ENCODE data around the gene KCNE2.

Gene KCNE2

GRCh38 chr21:34344584-34344983, 19.2 kb upstream of the KCNE2 start:
- DNase-seq (ENCODE audit: low spot score in 2 of 2) (no peak), ATAC-seq (no peak)
- H3K9me3 Mint-ChIP-seq: no peaks in the 10 kb centered on the region
- H3K4me1 Mint-ChIP-seq: peaks cover 25% of the 10 kb centered on the region
- H3K27ac Mint-ChIP-seq: no peak overlapping the region
- no peak overlapping the region for H3K4me3 Mint-ChIP-seq
- no peaks in the 10 kb centered on the region for H3K36me3 Mint-ChIP-seq

- DNase-seq (ENCODE audit: low spot score in 2 of 2) (no peak), ATAC-seq (no peak)
- H3K4me3 Mint-ChIP-seq: no peak overlapping the region
- no peak overlapping the region for H3K27ac Mint-ChIP-seq
- no peaks in the 10 kb centered on the region for H3K36me3 Mint-ChIP-seq
- H3K9me3 Mint-ChIP-seq: no peaks in the 10 kb centered on the region
- peaks cover 18% of the 10 kb centered on the region for H3K4me1 Mint-ChIP-seq
These were observed 18.5 kb upstream of the KCNE2 start for GRCh38 chr21:34345091-34345871.

- Mint-ChIP-seq H3K4me1 (peaks cover 12% of the 10 kb centered on the region), H3K9me3 (no peaks in the 10 kb centered on the region), H3K27ac (no peak overlapping the region), H3K4me3 (no peak overlapping the region), H3K36me3 (no peaks in the 10 kb centered on the region)
- no peak for DNase-seq (ENCODE audit: low spot score in 2 of 2)
- no peak for ATAC-seq
These were observed 17.9 kb upstream of the KCNE2 start for GRCh38 chr21:34345892-34346291.

- H3K4me3 Mint-ChIP-seq: no peak overlapping the region
- DNase-seq (ENCODE audit: low spot score in 2 of 2) (no peak), ATAC-seq (no peak)
- no peak overlapping the region for H3K27ac Mint-ChIP-seq
- H3K36me3 Mint-ChIP-seq: no peaks in the 10 kb centered on the region
- peaks cover 6% of the 10 kb centered on the region for H3K4me1 Mint-ChIP-seq
- H3K9me3 Mint-ChIP-seq: no peaks in the 10 kb centered on the region
These were observed 14.8 kb upstream of the KCNE2 start for GRCh38 chr21:34348890-34349519.

- Mint-ChIP-seq H3K4me1 (peaks cover 6% of the 10 kb centered on the region), H3K36me3 (no peaks in the 10 kb centered on the region), H3K9me3 (no peaks in the 10 kb centered on the region), H3K27ac (no peak overlapping the region), H3K4me3 (no peak overlapping the region)
- DNase-seq (ENCODE audit: low spot score in 2 of 2): peak in 1 of 2 donors; percentile 55
- ATAC-seq: peak; percentile 73
These were observed 12.0 kb upstream of the KCNE2 start for GRCh38 chr21:34351786-34352241.

- Mint-ChIP-seq H3K4me1 (peaks cover 6% of the 10 kb centered on the region), H3K36me3 (no peaks in the 10 kb centered on the region), H3K27ac (no peak overlapping the region), H3K9me3 (no peaks in the 10 kb centered on the region), H3K4me3 (no peak overlapping the region)
- no peak for DNase-seq (ENCODE audit: low spot score in 2 of 2)
- ATAC-seq: no peak
These were observed 11.2 kb upstream of the KCNE2 start for GRCh38 chr21:34352556-34352955.

GRCh38 chr21:34353182-34353581, 10.6 kb upstream of the KCNE2 start:
- Mint-ChIP-seq H3K36me3 (no peaks in the 10 kb centered on the region), H3K9me3 (no peaks in the 10 kb centered on the region), H3K27ac (no peak overlapping the region), H3K4me1 (no peaks in the 10 kb centered on the region), H3K4me3 (no peak overlapping the region)
- ATAC-seq (no peak), DNase-seq (ENCODE audit: low spot score in 2 of 2) (no peak)

GRCh38 chr21:34354836-34355235, 9.0 kb upstream of the KCNE2 start:
- no peaks in the 10 kb centered on the region for H3K4me1 Mint-ChIP-seq
- no peak overlapping the region for H3K4me3 Mint-ChIP-seq
- no peaks in the 10 kb centered on the region for H3K36me3 Mint-ChIP-seq
- no peak for ATAC-seq
- no peak for DNase-seq (ENCODE audit: low spot score in 2 of 2)
- H3K27ac Mint-ChIP-seq: no peak overlapping the region
- H3K9me3 Mint-ChIP-seq: no peaks in the 10 kb centered on the region

GRCh38 chr21:34355570-34355969, 8.2 kb upstream of the KCNE2 start:
- Mint-ChIP-seq H3K9me3 (no peaks in the 10 kb centered on the region), H3K4me3 (no peak overlapping the region), H3K36me3 (no peaks in the 10 kb centered on the region), H3K27ac (no peak overlapping the region), H3K4me1 (no peaks in the 10 kb centered on the region)
- ATAC-seq (no peak), DNase-seq (ENCODE audit: low spot score in 2 of 2) (no peak)

GRCh38 chr21:34357889-34358288, 5.9 kb upstream of the KCNE2 start:
- ATAC-seq (no peak), DNase-seq (ENCODE audit: low spot score in 2 of 2) (no peak)
- no peak overlapping the region for H3K27ac Mint-ChIP-seq
- no peaks in the 10 kb centered on the region for H3K9me3 Mint-ChIP-seq
- no peak overlapping the region for H3K4me3 Mint-ChIP-seq
- no peaks in the 10 kb centered on the region for H3K36me3 Mint-ChIP-seq
- peaks cover 10% of the 10 kb centered on the region for H3K4me1 Mint-ChIP-seq

GRCh38 chr21:34358866-34359265, 4.9 kb upstream of the KCNE2 start:
- H3K36me3 Mint-ChIP-seq: no peaks in the 10 kb centered on the region

GRCh38 chr21:34360488-34361241, 3.1 kb upstream of the KCNE2 start:
- ATAC-seq: no peak
- peaks cover 10% of the 10 kb centered on the region for H3K4me1 Mint-ChIP-seq
- no peaks in the 10 kb centered on the region for H3K9me3 Mint-ChIP-seq
- no peak overlapping the region for H3K27ac Mint-ChIP-seq
- no peaks in the 10 kb centered on the region for H3K36me3 Mint-ChIP-seq
- no peak for DNase-seq (ENCODE audit: low spot score in 2 of 2)
- H3K4me3 Mint-ChIP-seq: no peak overlapping the region

More at GRCh38 chr21:34358866-34359265, 4.9 kb upstream of the KCNE2 start:
- no peak overlapping the region for H3K4me3 Mint-ChIP-seq
- ATAC-seq: no peak
- peaks cover 10% of the 10 kb centered on the region for H3K4me1 Mint-ChIP-seq
- no peak for DNase-seq (ENCODE audit: low spot score in 2 of 2)
- H3K27ac Mint-ChIP-seq: no peak overlapping the region
- no peaks in the 10 kb centered on the region for H3K9me3 Mint-ChIP-seq

- H3K4me1 Mint-ChIP-seq: peaks cover 10% of the 10 kb centered on the region
- H3K4me3 Mint-ChIP-seq: peak overlapping the region; percentile 5
- DNase-seq (ENCODE audit: low spot score in 2 of 2): no peak
- ATAC-seq: no peak
- no peaks in the 10 kb centered on the region for H3K9me3 Mint-ChIP-seq
- no peaks in the 10 kb centered on the region for H3K36me3 Mint-ChIP-seq
- H3K27ac Mint-ChIP-seq: no peak overlapping the region
These were observed 1.7 kb upstream of the KCNE2 start for GRCh38 chr21:34362136-34362444.

- H3K36me3 Mint-ChIP-seq: no peaks in the 10 kb centered on the region
- H3K27ac Mint-ChIP-seq: no peak overlapping the region
- DNase-seq (ENCODE audit: low spot score in 2 of 2) (no peak), ATAC-seq (no peak)
- no peak overlapping the region for H3K4me3 Mint-ChIP-seq
- H3K9me3 Mint-ChIP-seq: no peaks in the 10 kb centered on the region
- peaks cover 10% of the 10 kb centered on the region for H3K4me1 Mint-ChIP-seq
These were observed 1.1 kb upstream of the KCNE2 start for GRCh38 chr21:34362670-34363069.

GRCh38 chr21:34364921-34365320, 1.1 kb downstream of the KCNE2 start:
- no peak overlapping the region for H3K27ac Mint-ChIP-seq
- H3K9me3 Mint-ChIP-seq: no peaks in the 10 kb centered on the region
- ATAC-seq (no peak), DNase-seq (ENCODE audit: low spot score in 2 of 2) (no peak)
- no peaks in the 10 kb centered on the region for H3K36me3 Mint-ChIP-seq
- peaks cover 10% of the 10 kb centered on the region for H3K4me1 Mint-ChIP-seq
- H3K4me3 Mint-ChIP-seq: no peak overlapping the region

- no peak overlapping the region for H3K4me3 Mint-ChIP-seq
- H3K9me3 Mint-ChIP-seq: no peaks in the 10 kb centered on the region
- H3K27ac Mint-ChIP-seq: no peak overlapping the region
- H3K4me1 Mint-ChIP-seq: peaks cover 10% of the 10 kb centered on the region
- DNase-seq (ENCODE audit: low spot score in 2 of 2) (no peak), ATAC-seq (no peak)
- H3K36me3 Mint-ChIP-seq: no peaks in the 10 kb centered on the region
These were observed 2.0 kb downstream of the KCNE2 start for GRCh38 chr21:34365809-34366208.

Measured in stimulated activated effector memory CD8-positive, alpha-beta T cell treated with anti-CD3 and anti-CD28 coated beads, Interleukin-12 subunit alpha, Interleukin-12 subunit beta, amount 100 ng/mL, for 72 hours (primary cell).